H9 (cell line): ENCODE results near the gene RECQL. TPM values are rescaled to one million over a fixed set of nuclear protein-coding genes. Genes with fewer than 3 reads are reported as not detected.

Experiments
- DNase-seq: peaks from one replicate; pipeline ENCODE4 v3.0.0-alpha.2; 2017
- H2AFZ ChIP-seq: one replicate; pipeline ENCODE4 v1.6.1; 2013; ENCODE audit warnings: mild to moderate bottlenecking, low read length, control low read depth, moderate library complexity
- H2AK5ac ChIP-seq: 2 replicates; pipeline ENCODE4 v1.6.1; 2013; ENCODE audit warnings: low read length, control low read depth, mixed read lengths; ENCODE audit not compliant: insufficient read length
- H2BK120ac ChIP-seq: one replicate; pipeline ENCODE4 v1.6.1; 2013; ENCODE audit warnings: low read depth, mild to moderate bottlenecking, low read length, control low read depth, inconsistent platforms; ENCODE audit not compliant: poor library complexity, severe bottlenecking
- H2BK12ac ChIP-seq: 2 replicates; pipeline ENCODE4 v1.6.1; 2013; ENCODE audit warnings: low read length, control low read depth, mixed read lengths, low read depth; ENCODE audit not compliant: insufficient read length
- H2BK15ac ChIP-seq: 2 replicates; pipeline ENCODE4 v1.6.1; 2013; ENCODE audit warnings: low read depth, low read length, control low read depth
- H2BK20ac ChIP-seq: one replicate; pipeline ENCODE4 v1.6.1; 2013; ENCODE audit warnings: low read depth, mild to moderate bottlenecking, low read length, control low read depth, inconsistent platforms; ENCODE audit not compliant: poor library complexity, severe bottlenecking
- H2BK5ac ChIP-seq: 2 replicates; pipeline ENCODE4 v1.6.1; 2013; ENCODE audit warnings: low read length, control low read depth, mixed read lengths; ENCODE audit not compliant: insufficient read length
- H3K14ac ChIP-seq: 2 replicates; pipeline ENCODE4 v1.6.1; 2013; ENCODE audit warnings: low read length, control low read depth; ENCODE audit not compliant: insufficient read depth
- H3K18ac ChIP-seq: 2 replicates; pipeline ENCODE4 v1.6.1; 2013; ENCODE audit warnings: low read depth, mild to moderate bottlenecking, mixed read lengths, low read length, control low read depth; ENCODE audit not compliant: insufficient read length
- H3K23ac ChIP-seq: 2 replicates; pipeline ENCODE4 v1.6.1; 2013; ENCODE audit warnings: low read length, control low read depth, mixed read lengths, low read depth; ENCODE audit not compliant: insufficient read length
- H3K23me2 ChIP-seq: 2 replicates; pipeline ENCODE4 v1.6.1; 2013; ENCODE audit warnings: low read depth, mild to moderate bottlenecking, mixed read lengths, low read length, control low read depth; ENCODE audit not compliant: insufficient read length, poor library complexity, severe bottlenecking
- H3K27ac ChIP-seq: 2 replicates; pipeline ENCODE4 v1.5.1; 2013; ENCODE audit warnings: low read length, control low read depth, mixed read lengths, low read depth; ENCODE audit not compliant: insufficient read length
- H3K27me3 ChIP-seq: 2 replicates; pipeline ENCODE4 v1.6.1; 2013; ENCODE audit warnings: low read length, control low read depth, inconsistent platforms; ENCODE audit not compliant: insufficient read depth
- H3K4ac ChIP-seq: 2 replicates; pipeline ENCODE4 v1.6.1; 2013; ENCODE audit warnings: low read depth, mild to moderate bottlenecking, control low read depth, inconsistent platforms, low read length, moderate library complexity
- H3K4me1 ChIP-seq: 2 replicates; pipeline ENCODE4 v1.6.1; 2013; ENCODE audit warnings: low read length, control low read depth, inconsistent platforms; ENCODE audit not compliant: insufficient read depth
- H3K4me2 ChIP-seq: 2 replicates; pipeline ENCODE4 v1.6.1; 2013; ENCODE audit warnings: low read length, control low read depth, mixed read lengths; ENCODE audit not compliant: insufficient read length, insufficient read depth
- H3K56ac ChIP-seq: 2 replicates; pipeline ENCODE4 v1.6.1; 2013; ENCODE audit warnings: low read depth, mild to moderate bottlenecking, mixed read lengths, low read length, control low read depth; ENCODE audit not compliant: insufficient read length
- H3K79me1 ChIP-seq: 2 replicates; pipeline ENCODE4 v1.6.1; 2013; ENCODE audit warnings: low read depth, mild to moderate bottlenecking, moderate library complexity, low read length, control low read depth, inconsistent platforms; ENCODE audit not compliant: insufficient read depth, poor library complexity, severe bottlenecking
- H3K79me2 ChIP-seq: 2 replicates; pipeline ENCODE4 v1.6.1; 2013; ENCODE audit warnings: low read length, control low read depth, inconsistent platforms; ENCODE audit not compliant: insufficient read depth
- H3K9ac ChIP-seq: 2 replicates; pipeline ENCODE4 v1.6.1; 2013; ENCODE audit warnings: low read length, control low read depth, mixed read lengths; ENCODE audit not compliant: insufficient read length; ENCODE audit errors: extremely low read depth
- H3K9me3 ChIP-seq: one replicate; pipeline ENCODE4 v1.6.1; 2013; ENCODE audit warnings: low read depth, low read length, inconsistent platforms; ENCODE audit not compliant: control insufficient read depth
- H3T11ph ChIP-seq: one replicate; pipeline ENCODE4 v1.6.1; 2013; ENCODE audit warnings: mild to moderate bottlenecking, low read length, control low read depth, inconsistent platforms
- H4K20me1 ChIP-seq: one replicate; pipeline ENCODE4 v1.6.1; 2013; ENCODE audit not compliant: control insufficient read depth, insufficient read length, insufficient read depth
- H4K5ac ChIP-seq: 2 replicates; pipeline ENCODE4 v1.6.1; 2013; ENCODE audit warnings: low read depth, mild to moderate bottlenecking, mixed read lengths, low read length, control low read depth; ENCODE audit not compliant: insufficient read length
- H4K8ac ChIP-seq: replicated peaks from 2 replicates; pipeline ENCODE4 v1.6.1; 2013; ENCODE audit warnings: low read length, control low read depth, mixed read lengths, low read depth; ENCODE audit not compliant: insufficient read length
- H4K91ac ChIP-seq: 2 replicates; pipeline ENCODE4 v1.6.1; 2013; ENCODE audit warnings: low read depth, mild to moderate bottlenecking, moderate library complexity, mixed read lengths, low read length, control low read depth; ENCODE audit not compliant: insufficient read length
- H3K27ac Mint-ChIP-seq, 3 experiments: 2 replicates in 2 of 3; 3 replicates in 1 of 3; pipeline ENCODE4 v1.8.0; 2020 to 2021; ENCODE audit warnings: mixed read lengths in 3 of 3, mild to moderate bottlenecking in 1 of 3, moderate library complexity in 1 of 3
- H3K27me3 Mint-ChIP-seq: 2 replicates; pipeline ENCODE4 v1.8.0; 2021; ENCODE audit warnings: low read depth, mild to moderate bottlenecking, moderate library complexity, mixed read lengths
- H3K36me3 Mint-ChIP-seq, 3 experiments: 2 replicates in 2 of 3; 3 replicates in 1 of 3; pipeline ENCODE4 v1.8.0; 2020 to 2021; ENCODE audit warnings: low read depth in 3 of 3, mixed read lengths in 3 of 3; ENCODE audit not compliant: insufficient read depth in 1 of 3
- H3K4me1 Mint-ChIP-seq, 2 experiments: 2 replicates each; pipeline ENCODE4 v1.8.0; 2020; ENCODE audit warnings: mixed read lengths in 2 of 2
- H3K4me3 Mint-ChIP-seq, 2 experiments: 2 replicates in 1 of 2; 3 replicates in 1 of 2; pipeline ENCODE4 v1.8.0; 2020 to 2021; ENCODE audit warnings: mild to moderate bottlenecking in 2 of 2, mixed read lengths in 2 of 2, moderate library complexity in 1 of 2
- H3K9me3 Mint-ChIP-seq, 2 experiments: 2 replicates in 1 of 2; 3 replicates in 1 of 2; pipeline ENCODE4 v1.8.0; 2020; ENCODE audit warnings: mild to moderate bottlenecking in 2 of 2, mixed read lengths in 2 of 2, moderate library complexity in 1 of 2
- CTCF ChIP-seq: fragments of 200-600 bp; sonication (generic); conservative IDR thresholded peaks from 3 replicates; pipeline ENCODE4 v1.8.0; 2021; ENCODE audit warnings: antibody characterized with exemption, mild to moderate bottlenecking
- WGBS: extraction: QIAGEN DNeasy Blood & Tissue Kit; methylation state at CpG from one replicate; pipeline ENCODE4 v1.1.7; 2013; ENCODE audit warnings: missing lambda C conversion rate, low lambda C conversion rate, mixed read lengths; ENCODE audit not compliant: insufficient read length; ENCODE audit errors: extremely low coverage; 5-methylcytosine and 5-hydroxymethylcytosine counted together
- total RNA-seq: library from RNA; stranded (reverse); gene quantifications from 2 replicates; pipeline ENCODE4 v1.2.1, GENCODE V29; 2021

The RECQL gene
- total RNA-seq, 1 experiment from 2014 or later = 41.0 TPM

- Histone ChIP-seq H3K9me3 (no peaks in the 10 kb centered on the region), H3K9ac (no peak overlapping the region), H2AFZ (no peak overlapping the region), H3K23ac (no peak overlapping the region), H3K4me1 (no peaks in the 10 kb centered on the region), H3K4ac (no peak overlapping the region), H2BK120ac (no peak overlapping the region), H3K27me3 (no peaks in the 10 kb centered on the region), H4K8ac (no peak overlapping the region), H2BK15ac (no peak overlapping the region), H3K79me2 (no peaks in the 10 kb centered on the region), H3K23me2 (no peaks in the 10 kb centered on the region), H2BK20ac (no peak overlapping the region), H3K27ac (no peak overlapping the region), H3T11ph (no peak overlapping the region), H4K91ac (no peak overlapping the region), H2AK5ac (no peak overlapping the region), H2BK12ac (no peak overlapping the region), H3K14ac (no peak overlapping the region), H3K4me2 (no peak overlapping the region), H4K20me1 (no peaks in the 10 kb centered on the region), H3K56ac (no peak overlapping the region), H2BK5ac (no peak overlapping the region), H3K79me1 (no peaks in the 10 kb centered on the region), H3K18ac (no peak overlapping the region), H4K5ac (no peak overlapping the region)
- Mint-ChIP-seq H3K4me1 (0 out of 4 replicates have a peak, but pooled peaks cover 0 to 2% of the 10 kb centered on the region in 2 experiments), H3K36me3 (no peaks in the 10 kb centered on the region), H3K4me3 (no peak overlapping the region), H3K27me3 (peaks cover 2% of the 10 kb centered on the region), H3K27ac (no peak overlapping the region), H3K9me3 (no peaks in the 10 kb centered on the region)
- DNase-seq = no peak
- no CpG with 5 or more reads among the region's 1 CpG for WGBS
- no peak for TF ChIP-seq CTCF
Observed at GRCh38 chr12:21546716-21547115, 45.3 kb upstream of the RECQL start.
